ENCODE data around the gene TRIP13.

- TF ChIP-seq CTCF (conservative IDR thresholded peaks at IDR 0.05; ENCODE audit: low read depth in 2 of 2) (no peak), EZH2 (IDR thresholded peaks at IDR 0.05; ENCODE audit: low read depth, unreplicated experiment) (no peak), REST (IDR thresholded peaks at IDR 0.05; ENCODE audit: unreplicated experiment) (no peak)
- TF ChIP-seq, protein P1, sequence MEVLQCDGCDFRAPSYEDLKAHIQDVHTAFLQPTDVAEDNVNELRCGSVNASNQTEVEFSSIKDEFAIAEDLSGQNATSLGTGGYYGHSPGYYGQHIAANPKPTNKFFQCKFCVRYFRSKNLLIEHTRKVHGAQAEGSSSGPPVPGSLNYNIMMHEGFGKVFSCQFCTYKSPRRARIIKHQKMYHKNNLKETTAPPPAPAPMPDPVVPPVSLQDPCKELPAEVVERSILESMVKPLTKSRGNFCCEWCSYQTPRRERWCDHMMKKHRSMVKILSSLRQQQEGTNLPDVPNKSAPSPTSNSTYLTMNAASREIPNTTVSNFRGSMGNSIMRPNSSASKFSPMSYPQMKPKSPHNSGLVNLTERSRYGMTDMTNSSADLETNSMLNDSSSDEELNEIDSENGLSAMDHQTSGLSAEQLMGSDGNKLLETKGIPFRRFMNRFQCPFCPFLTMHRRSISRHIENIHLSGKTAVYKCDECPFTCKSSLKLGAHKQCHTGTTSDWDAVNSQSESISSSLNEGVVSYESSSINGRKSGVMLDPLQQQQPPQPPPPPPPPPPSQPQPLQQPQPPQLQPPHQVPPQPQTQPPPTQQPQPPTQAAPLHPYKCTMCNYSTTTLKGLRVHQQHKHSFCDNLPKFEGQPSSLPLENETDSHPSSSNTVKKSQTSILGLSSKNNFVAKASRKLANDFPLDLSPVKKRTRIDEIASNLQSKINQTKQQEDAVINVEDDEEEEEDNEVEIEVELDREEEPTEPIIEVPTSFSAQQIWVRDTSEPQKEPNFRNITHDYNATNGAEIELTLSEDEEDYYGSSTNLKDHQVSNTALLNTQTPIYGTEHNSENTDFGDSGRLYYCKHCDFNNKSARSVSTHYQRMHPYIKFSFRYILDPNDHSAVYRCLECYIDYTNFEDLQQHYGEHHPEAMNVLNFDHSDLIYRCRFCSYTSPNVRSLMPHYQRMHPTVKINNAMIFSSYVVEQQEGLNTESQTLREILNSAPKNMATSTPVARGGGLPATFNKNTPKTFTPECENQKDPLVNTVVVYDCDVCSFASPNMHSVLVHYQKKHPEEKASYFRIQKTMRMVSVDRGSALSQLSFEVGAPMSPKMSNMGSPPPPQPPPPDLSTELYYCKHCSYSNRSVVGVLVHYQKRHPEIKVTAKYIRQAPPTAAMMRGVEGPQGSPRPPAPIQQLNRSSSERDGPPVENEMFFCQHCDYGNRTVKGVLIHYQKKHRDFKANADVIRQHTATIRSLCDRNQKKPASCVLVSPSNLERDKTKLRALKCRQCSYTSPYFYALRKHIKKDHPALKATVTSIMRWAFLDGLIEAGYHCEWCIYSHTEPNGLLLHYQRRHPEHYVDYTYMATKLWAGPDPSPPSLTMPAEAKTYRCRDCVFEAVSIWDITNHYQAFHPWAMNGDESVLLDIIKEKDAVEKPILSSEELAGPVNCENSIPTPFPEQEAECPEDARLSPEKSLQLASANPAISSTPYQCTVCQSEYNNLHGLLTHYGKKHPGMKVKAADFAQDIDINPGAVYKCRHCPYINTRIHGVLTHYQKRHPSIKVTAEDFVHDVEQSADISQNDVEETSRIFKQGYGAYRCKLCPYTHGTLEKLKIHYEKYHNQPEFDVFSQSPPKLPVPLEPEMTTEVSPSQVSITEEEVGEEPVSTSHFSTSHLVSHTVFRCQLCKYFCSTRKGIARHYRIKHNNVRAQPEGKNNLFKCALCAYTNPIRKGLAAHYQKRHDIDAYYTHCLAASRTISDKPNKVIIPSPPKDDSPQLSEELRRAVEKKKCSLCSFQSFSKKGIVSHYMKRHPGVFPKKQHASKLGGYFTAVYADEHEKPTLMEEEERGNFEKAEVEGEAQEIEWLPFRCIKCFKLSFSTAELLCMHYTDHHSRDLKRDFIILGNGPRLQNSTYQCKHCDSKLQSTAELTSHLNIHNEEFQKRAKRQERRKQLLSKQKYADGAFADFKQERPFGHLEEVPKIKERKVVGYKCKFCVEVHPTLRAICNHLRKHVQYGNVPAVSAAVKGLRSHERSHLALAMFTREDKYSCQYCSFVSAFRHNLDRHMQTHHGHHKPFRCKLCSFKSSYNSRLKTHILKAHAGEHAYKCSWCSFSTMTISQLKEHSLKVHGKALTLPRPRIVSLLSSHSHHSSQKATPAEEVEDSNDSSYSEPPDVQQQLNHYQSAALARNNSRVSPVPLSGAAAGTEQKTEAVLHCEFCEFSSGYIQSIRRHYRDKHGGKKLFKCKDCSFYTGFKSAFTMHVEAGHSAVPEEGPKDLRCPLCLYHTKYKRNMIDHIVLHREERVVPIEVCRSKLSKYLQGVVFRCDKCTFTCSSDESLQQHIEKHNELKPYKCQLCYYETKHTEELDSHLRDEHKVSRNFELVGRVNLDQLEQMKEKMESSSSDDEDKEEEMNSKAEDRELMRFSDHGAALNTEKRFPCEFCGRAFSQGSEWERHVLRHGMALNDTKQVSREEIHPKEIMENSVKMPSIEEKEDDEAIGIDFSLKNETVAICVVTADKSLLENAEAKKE (CRISPR knock-in tag; IDR thresholded peaks at IDR 0.05) = no peak
Measured at GRCh38 chr5:885529-885928, 7.2 kb upstream of the TRIP13 start.
